Heart left ventricle (tissue), 16 donors: Measurements from ENCODE around the gene XYLT1. TPM values are rescaled to one million over a fixed set of nuclear protein-coding genes. Genes with fewer than 3 reads are reported as not detected.

Experiments
- ATAC-seq, 4 donors: fragments of 200-7000 bp; cut with Tn5 transposase; one replicate each; pipeline ENCODE4 v1.9.1; 2020 to 2022; ENCODE audit warnings: moderate library complexity in 4 of 4, mild to moderate bottlenecking in 3 of 4, moderate number of reproducible peaks in 1 of 4
- DNase-seq, 5 donors: peaks; one replicate each; pipeline ENCODE4 v3.0.0-alpha.2; 2020
- H3K27ac ChIP-seq, 12 donors: fragments of 200-600 bp; sonication (generic) in 4 of 12; one replicate each; pipeline versions ENCODE4 v1.5.0 to v1.8.0; 2016 to 2022; ENCODE audit warnings: mild to moderate bottlenecking in 2 of 12
- H3K27me3 ChIP-seq, 9 donors: fragments of 200-600 bp; sonication (generic) in 2 of 9; one replicate each; pipeline versions ENCODE4 v1.5.1 to v1.8.0; 2016 to 2022; ENCODE audit warnings: mild to moderate bottlenecking in 3 of 9
- H3K36me3 ChIP-seq, 9 donors: fragments of 200-600 bp; sonication (generic) in 2 of 9; one replicate each; pipeline versions ENCODE4 v1.5.0 to v1.8.0; 2018 to 2022; ENCODE audit warnings: mild to moderate bottlenecking in 2 of 9
- H3K4me1 ChIP-seq, 12 donors: fragments of 200-600 bp; sonication (generic) in 4 of 12; one replicate each; pipeline versions ENCODE4 v1.5.0 to v1.8.0; 2016 to 2022; ENCODE audit warnings: mild to moderate bottlenecking in 3 of 12
- H3K4me3 ChIP-seq, 12 donors: fragments of 200-600 bp; sonication (generic) in 4 of 12; one replicate each; pipeline versions ENCODE4 v1.5.0 to v1.8.0; 2017 to 2022; ENCODE audit warnings: mild to moderate bottlenecking in 9 of 12, moderate library complexity in 4 of 12
- H3K9me3 ChIP-seq, 12 donors: fragments of 200-600 bp; sonication (generic) in 4 of 12; one replicate each; pipeline versions ENCODE4 v1.5.0 to v1.8.0; 2016 to 2022; ENCODE audit warnings: mild to moderate bottlenecking in 1 of 12
- POLR2A ChIP-seq, 2 donors: fragments of 450-650 bp; IDR thresholded peaks; one replicate each; pipeline ENCODE4 v1.6.1; 2017; ENCODE audit warnings: antibody characterized with exemption in 2 of 2, mild to moderate bottlenecking in 2 of 2, moderate library complexity in 2 of 2
- WGBS, 4 donors: extraction: QIAGEN DNeasy Blood & Tissue Kit in 2 of 4; methylation state at CpG; one replicate each; pipeline versions ENCODE4 v1.1.5 to v1.1.7; 2013 to 2018; 5-methylcytosine and 5-hydroxymethylcytosine counted together
- intact Hi-C, 10 donors: fragments of 100-400 bp; cut with DNase I; formaldehyde crosslinking; loops; one replicate each; pipeline versions ENCODE4 v1.11.1 to v1.14.2; 2022
- polyA plus RNA-seq, 2 donors: library from polyadenylated mRNA; stranded (reverse); fragments of 200-250 nt; gene quantifications; one replicate each; pipeline ENCODE4 v1.2.3, GENCODE V29; 2013
- total RNA-seq, 9 donors: library from RNA; depleted of rRNA in 2 of 9; stranded (reverse); fragments of >200 nt in 2 of 9; fragmentation: NEBNext Ultra II Directional in 3 of 9; extraction: Animal tissue kit (Norgen Biotek cat#: 25700) in 3 of 9; gene quantifications; one replicate each; pipeline versions ENCODE4 v1.1.0 to v1.2.4, GENCODE V29; 2016 to 2023
- TF ChIP-seq, protein P1 (sequence below), 12 donors: fragments of 200-600 bp; sonication (generic) in 4 of 12; IDR thresholded peaks; one replicate each; pipeline versions ENCODE4 v1.5.0 to v1.8.0; 2018 to 2022; ENCODE audit warnings: antibody characterized with exemption in 12 of 12, mild to moderate bottlenecking in 5 of 12
- donor health status: ischemic (EF 13 %, LVEDD 7.1; RV severe dilation, severe dysfunction).
- donor health status: healthy with polysubstance abuse.
- donor health status: DM: no; HTN: yes; CAD: no.
- donor health status: DM: no; HTN: no; CAD: no.
- donor health status: ischemic (EF 25% LVEDD 6.9; RV normal size, moderate dysfunction).
- donor health status: ischemic (EF 25% LVEDD 5.7; RV mildly dilated, moderate dysfunction).
- donor health status: healthy.
- donor health status: DM: yes; HTN: yes; CAD: no.
- donor health status: ischemic (EF 35%, LVEDD 5.7; RV mildly dilated, moderate dysfunction).
- donor health status: nonischemic (EF 11% LVEDD 7.7; RV severe dilation, severe dysfunction).
- donor health status: DM: yes; HTN: yes; CAD: no.
- donor health status: PGD.
- donor health status: ischemic (EF 29% LVEDD 5.4; RV normal size, mild dysfunction).
- donor health status: nonischemic (EF 23%, LVEDD 6.1; RV moderate dilation, normal function).

The XYLT1 gene
- total and polyA plus RNA-seq, 11 donors: 0.46 to 12.3 (median 2.4) TPM

GRCh38 chr16:17076818-17077498 is 393.8 kb downstream of the XYLT1 start:
- Histone ChIP-seq H3K9me3 (no peaks in the 10 kb centered on the region), H3K27ac (no peak overlapping the region), H3K36me3 (no peaks in the 10 kb centered on the region), H3K27me3 (peaks cover 0 to 14% (median 0%) of the 10 kb centered on the region in 9 donors), H3K4me3 (no peak overlapping the region), H3K4me1 (no peaks in the 10 kb centered on the region)
- TF ChIP-seq, protein P1, sequence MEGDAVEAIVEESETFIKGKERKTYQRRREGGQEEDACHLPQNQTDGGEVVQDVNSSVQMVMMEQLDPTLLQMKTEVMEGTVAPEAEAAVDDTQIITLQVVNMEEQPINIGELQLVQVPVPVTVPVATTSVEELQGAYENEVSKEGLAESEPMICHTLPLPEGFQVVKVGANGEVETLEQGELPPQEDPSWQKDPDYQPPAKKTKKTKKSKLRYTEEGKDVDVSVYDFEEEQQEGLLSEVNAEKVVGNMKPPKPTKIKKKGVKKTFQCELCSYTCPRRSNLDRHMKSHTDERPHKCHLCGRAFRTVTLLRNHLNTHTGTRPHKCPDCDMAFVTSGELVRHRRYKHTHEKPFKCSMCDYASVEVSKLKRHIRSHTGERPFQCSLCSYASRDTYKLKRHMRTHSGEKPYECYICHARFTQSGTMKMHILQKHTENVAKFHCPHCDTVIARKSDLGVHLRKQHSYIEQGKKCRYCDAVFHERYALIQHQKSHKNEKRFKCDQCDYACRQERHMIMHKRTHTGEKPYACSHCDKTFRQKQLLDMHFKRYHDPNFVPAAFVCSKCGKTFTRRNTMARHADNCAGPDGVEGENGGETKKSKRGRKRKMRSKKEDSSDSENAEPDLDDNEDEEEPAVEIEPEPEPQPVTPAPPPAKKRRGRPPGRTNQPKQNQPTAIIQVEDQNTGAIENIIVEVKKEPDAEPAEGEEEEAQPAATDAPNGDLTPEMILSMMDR (IDR thresholded peaks at IDR 0.05): no peak
- no peak for TF ChIP-seq POLR2A (IDR thresholded peaks at IDR 0.05)
- ATAC-seq: no peak
- intact Hi-C loops: no loop called here
- no peak for DNase-seq
- WGBS, 4 donors: 75 to 84% (median 79%) methylated on average over 5 of the region's 5 CpGs

- H3K36me3 ChIP-seq: no peaks in the 10 kb centered on the region
- H3K27ac ChIP-seq: no peak overlapping the region
- intact Hi-C loops: no loop called here
- H3K27me3 ChIP-seq: peaks cover 0 to 12% (median 0%) of the 10 kb centered on the region in 9 donors
- no peaks in the 10 kb centered on the region for H3K4me1 ChIP-seq
- no peak for ATAC-seq
- no peak overlapping the region for H3K4me3 ChIP-seq
- no peak for TF ChIP-seq POLR2A (IDR thresholded peaks at IDR 0.05)
- DNase-seq: no peak
- H3K9me3 ChIP-seq: no peaks in the 10 kb centered on the region
- 68 to 73% (median 71%) methylated on average over 9 of the region's 9 CpGs for WGBS, 4 donors
Measured at GRCh38 chr16:17076092-17076754, 394.5 kb downstream of the XYLT1 start.

DNA sequence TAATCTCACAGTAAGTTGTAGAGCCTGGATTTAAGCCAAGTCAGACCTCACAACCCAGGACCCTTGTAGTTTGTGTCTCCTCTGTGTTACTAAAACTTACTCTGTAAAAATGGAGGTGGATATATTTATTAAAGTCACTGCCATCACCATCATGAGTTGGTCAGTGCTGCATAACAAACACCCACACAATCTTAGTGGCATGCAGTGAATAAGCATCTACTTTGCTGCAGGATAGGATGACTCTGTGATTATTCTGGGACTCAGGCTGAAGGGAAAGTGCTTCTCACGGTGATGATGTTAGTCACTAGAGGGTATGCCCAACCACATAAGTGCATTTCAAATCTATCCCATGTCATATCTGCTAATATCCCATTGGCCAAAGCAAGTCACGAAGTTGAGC is 398.7 kb downstream of the XYLT1 start:
- ATAC-seq: no peak
- H3K4me3 ChIP-seq: no peak overlapping the region
- H3K27ac ChIP-seq: no peak overlapping the region
- intact Hi-C loops: no loop called here
- peaks cover 0 to 8% (median 0%) of the 10 kb centered on the region in 9 donors for H3K27me3 ChIP-seq
- H3K36me3 ChIP-seq: no peaks in the 10 kb centered on the region
- H3K4me1 ChIP-seq: peaks cover 0 to 8% (median 0%) of the 10 kb centered on the region in 12 donors
- DNase-seq: no peak
- TF ChIP-seq, protein P1 (IDR thresholded peaks at IDR 0.05): no peak
- TF ChIP-seq POLR2A (IDR thresholded peaks at IDR 0.05): no peak
- WGBS, 4 donors: 69 to 84% (median 72%) methylated on average over 2 of the region's 2 CpGs
- H3K9me3 ChIP-seq: no peaks in the 10 kb centered on the region

DNA sequence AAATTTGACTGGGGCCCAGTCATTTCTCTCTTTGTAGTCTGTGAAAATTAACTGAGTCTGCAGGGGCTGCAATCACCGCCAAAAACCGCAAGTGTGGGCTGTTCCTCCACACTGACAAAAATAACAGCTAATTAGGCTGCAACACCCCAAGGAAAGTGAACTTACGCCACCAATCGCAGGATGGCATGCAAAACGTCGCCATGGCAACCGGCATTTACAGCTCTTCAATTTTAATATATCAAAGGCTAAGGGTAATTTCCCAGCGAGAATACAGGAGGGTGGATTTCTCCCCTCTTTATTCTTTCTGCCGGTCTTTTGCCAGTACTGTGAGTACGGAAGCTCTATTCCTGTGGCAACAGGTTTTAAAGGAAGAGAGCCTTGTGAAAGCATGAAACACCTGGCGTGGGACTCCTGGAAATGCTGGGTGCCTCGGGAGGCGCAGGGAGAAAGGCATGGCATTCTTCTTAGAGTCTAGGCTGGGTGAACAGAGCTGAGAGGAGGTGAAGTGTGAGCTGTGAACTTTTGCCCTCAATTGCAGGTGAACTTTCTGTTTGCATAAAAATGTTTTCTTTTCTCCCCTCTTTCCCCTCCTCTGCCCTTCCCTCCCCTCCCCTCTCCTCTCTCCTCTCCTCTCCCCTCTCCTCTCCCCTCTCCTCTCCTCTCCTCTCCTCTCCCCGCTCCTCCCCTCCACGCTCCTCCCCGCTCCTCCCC is 399.7 kb downstream of the XYLT1 start:
- H3K27ac ChIP-seq: no peak overlapping the region
- peaks cover 0 to 8% (median 0%) of the 10 kb centered on the region in 9 donors for H3K27me3 ChIP-seq
- ATAC-seq: no peak
- H3K9me3 ChIP-seq: no peaks in the 10 kb centered on the region
- no peaks in the 10 kb centered on the region for H3K36me3 ChIP-seq
- DNase-seq: peak in 1 of 5 donors; percentile 15
- WGBS, 4 donors: 52 to 67% (median 62%) methylated on average over 13 to 16 of the region's 16 CpGs
- TF ChIP-seq, protein P1 (IDR thresholded peaks at IDR 0.05): no peak
- TF ChIP-seq POLR2A (IDR thresholded peaks at IDR 0.05): no peak
- intact Hi-C loops: no loop called here
- H3K4me1 ChIP-seq: peaks cover 0 to 8% (median 0%) of the 10 kb centered on the region in 12 donors
- no peak overlapping the region for H3K4me3 ChIP-seq
